HG03039 (cell line): ENCODE measurements around the gene ALOX5.
"Not testable (repeated sequence)": the region's sequence is repeated elsewhere in the genome, so short reads cannot be mapped to it uniquely, and the experiment has no call there.

ENCODE experiments used
- ATAC-seq: cut with Tn5 transposase; IDR thresholded peaks from one replicate; pipeline ENCODE4 v1.9.1; 2021; ENCODE audit warnings: mild to moderate bottlenecking, moderate library complexity; ENCODE audit not compliant: unreplicated experiment

ALOX5 gene

DNA sequence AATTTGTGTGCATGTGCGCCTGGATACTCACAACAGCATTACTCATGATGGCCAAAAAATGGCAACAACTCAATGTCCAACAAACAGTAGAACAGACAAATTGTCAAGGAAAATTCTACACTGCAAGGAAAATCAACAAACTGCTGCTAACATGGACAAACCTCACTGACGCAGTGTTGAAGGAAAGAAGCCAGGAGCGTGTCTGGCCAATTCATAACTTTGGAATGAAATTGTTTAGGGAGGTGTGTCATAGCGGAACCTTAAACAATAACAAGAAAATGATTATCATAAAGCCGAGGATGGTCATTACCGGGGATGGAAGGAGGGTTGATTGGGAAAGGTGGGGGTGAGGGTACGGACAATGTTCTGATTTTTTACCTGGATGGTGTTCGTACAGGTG lies 29.1 kb downstream of the ALOX5 start:
- no peak for ATAC-seq

DNA sequence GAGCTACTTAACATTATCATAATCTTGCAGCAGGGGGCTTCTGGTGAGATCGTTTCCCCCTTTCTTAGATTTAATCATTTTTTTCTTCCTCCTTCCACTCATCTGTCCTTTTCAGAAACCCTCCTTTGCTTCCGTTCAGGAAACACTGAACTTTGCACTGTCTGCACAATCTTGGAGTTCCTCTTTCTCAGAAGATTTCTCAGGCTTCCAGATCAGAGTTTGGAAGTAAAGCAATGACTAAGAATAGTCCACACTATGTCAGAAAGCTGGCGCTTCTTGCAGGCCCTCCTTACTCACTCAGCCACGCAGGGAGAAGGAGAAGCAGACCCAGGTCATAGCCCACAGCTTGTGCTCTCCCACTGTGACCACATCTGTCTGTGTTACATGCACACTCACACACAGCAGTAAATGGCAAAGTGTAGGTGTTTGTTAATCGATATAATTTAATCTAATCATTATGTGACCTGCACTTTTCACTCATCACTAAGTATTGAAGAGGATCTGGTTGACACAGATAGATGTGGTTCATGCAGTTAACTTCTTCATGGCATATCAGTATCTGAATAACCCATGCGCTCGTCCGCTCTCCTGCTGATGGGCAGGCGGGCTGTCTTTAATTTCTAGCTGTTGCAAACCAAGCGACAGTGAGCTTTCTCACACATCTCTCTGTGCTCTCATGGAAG lies 30.2 kb downstream of the ALOX5 start:
- no peak for ATAC-seq

DNA sequence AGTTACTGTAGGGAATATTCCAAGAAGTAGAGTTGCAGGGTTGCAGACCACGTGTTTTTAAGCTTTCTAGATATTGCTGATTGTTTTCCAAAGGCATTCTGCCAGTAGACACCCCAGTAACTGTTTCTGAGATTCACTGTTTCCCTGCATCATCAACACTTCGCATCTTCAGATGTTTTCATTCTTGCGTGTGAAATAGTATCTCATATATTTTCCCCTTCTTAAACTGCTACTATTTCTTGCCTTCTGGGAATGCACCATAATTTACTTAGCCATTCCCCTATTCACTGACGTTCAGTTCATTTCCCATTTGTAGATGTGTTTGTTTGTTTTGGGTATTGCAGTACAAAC lies 30.7 kb downstream of the ALOX5 start:
- no peak for ATAC-seq

DNA sequence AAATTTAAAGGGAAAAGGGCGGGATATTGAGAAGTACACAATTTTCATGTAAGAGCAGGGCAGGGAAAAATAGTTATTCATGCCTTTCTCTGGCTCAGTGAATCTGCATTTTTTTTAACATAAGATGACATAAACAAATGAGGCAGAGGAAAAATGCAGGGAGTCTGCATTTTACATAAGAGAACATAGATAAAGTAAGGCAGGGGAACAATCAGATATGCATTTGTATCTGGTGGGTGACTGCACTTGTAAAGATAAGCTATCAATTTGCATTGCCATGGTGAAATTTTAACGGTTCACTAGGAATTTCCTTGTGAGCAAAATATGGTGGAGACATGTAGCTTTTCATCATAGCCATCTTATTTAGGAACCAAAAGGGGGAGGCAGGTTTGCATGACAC lies 33.5 kb downstream of the ALOX5 start:
- no peak for ATAC-seq

- no peak for ATAC-seq
These were observed 34.7 kb downstream of the ALOX5 start for GRCh38 chr10:45408421-45409319.

DNA sequence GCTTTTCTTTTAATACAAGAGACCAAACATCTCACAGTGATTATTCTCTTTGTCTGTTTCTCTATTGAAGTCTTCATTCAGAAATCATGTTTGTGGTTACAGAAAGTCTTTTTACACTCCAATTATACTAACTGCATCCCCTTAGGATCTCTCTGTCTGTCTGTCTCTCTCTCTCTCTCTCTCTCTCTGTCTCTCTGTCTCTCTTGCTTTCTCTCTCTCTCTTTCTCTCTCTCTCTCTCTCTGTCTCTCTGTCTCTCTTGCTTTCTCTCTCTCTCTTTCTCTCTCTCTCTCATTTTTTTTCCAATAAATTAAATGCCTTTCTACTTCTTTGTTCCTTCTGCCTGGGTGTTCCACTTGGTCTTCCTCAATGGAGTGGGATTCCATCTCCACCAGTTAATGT lies 35.3 kb downstream of the ALOX5 start:
- ATAC-seq: not testable (repeated sequence)

DNA sequence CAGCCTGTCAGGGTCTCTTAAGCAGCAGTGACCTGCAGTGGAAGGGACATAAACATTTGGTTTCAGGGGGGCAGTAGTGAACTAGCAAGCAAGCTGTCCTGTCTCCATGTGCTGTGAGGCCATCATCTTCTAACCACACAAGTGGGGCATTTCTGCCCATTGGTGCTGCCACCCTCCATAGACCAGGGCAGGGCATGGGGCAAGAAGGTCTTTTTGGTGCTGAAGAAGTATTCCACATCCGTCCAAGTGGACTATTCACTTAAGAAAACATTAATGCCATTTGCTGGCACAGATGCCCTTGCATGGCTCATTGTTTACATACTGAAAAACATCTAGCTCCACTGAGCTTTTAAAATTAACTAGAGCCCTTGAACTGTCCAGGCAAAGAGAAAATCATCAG lies 35.8 kb downstream of the ALOX5 start:
- no peak for ATAC-seq

DNA sequence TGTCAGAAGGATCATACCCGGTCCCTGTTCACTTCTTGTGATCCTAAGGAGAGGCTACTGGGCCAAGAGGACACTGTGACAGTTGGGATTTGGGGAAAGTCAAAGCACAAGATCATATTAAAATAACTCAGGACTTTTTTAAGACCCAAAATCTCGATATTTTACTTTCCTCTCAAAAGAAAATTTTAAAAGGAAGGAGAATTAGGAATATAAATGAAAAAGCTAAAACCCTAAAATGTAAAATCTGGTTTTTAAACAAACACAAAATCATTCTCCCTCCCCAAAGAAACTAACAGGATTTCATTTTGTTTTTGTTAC lies 36.4 kb downstream of the ALOX5 start:
- ATAC-seq: no peak

DNA sequence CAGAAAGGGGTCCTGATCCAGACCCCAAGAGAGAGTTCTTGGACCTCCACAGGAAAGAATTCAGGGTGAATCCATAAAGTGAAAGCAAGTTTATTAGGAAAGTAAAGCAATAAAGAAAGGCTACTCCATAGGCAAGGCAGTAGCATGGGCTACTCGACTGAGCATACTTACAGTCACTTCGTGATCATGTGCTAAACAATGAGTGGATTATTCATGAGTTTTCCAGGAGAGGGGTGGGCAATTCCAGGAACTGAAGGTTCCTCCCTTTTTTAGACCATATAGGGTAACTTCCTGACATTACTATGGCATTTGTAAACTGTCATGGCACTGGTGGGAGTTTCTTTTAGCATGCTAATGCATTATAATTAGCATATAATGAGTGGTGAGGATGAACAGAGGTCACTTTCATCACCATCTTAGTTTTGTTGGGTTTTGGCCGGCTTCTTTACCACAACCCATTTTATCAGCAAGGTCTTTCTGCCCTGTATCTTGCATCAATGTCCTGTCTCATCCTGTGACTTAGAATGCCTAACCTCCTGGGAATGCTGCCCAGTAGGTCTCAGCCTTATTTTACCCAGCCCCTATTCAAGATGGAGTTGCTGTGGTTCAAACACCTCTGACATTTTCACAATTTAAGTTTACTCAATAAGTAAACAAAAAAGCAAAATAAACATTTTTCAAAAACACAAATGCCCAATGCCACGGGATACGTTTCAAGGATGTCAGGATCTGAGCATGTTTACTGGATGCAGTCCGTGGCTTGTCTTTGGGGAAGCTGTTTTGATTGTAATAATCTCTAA lies 37.0 kb downstream of the ALOX5 start:
- ATAC-seq: no peak

DNA sequence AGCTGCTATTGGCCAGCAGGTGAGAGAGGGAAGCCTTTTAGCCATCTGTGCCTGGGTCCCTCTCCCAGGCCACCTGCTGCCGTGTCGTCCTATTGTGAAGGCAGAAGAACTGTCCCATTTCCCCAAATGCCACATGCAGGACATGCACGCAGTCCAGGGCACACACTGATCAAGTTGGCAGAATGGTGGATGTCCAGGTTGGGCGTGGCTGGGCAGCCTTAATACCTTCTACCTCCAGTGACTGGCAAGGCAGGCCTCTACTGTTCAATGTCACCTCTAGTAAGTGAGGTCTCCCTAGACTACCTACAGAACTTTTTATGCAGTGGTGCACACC lies 37.6 kb downstream of the ALOX5 start:
- no peak for ATAC-seq

DNA sequence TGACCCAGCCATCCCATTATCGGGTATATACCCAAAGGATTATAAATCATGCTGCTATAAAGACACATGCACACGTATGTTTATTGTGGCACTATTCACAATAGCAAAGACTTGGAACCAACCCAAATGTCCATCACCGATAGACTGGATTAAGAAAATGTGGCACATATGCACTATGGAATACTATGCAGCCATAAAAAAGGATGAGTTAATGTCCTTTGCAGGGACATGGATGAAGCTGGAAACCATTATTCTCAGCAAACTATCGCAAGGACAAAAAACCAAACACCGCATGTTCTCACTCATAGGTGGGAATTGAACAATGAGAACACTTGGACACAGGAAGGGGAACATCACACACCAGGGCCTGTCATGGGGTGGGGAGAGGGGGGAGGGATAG lies 41.0 kb downstream of the ALOX5 start:
- not testable (repeated sequence) for ATAC-seq

DNA sequence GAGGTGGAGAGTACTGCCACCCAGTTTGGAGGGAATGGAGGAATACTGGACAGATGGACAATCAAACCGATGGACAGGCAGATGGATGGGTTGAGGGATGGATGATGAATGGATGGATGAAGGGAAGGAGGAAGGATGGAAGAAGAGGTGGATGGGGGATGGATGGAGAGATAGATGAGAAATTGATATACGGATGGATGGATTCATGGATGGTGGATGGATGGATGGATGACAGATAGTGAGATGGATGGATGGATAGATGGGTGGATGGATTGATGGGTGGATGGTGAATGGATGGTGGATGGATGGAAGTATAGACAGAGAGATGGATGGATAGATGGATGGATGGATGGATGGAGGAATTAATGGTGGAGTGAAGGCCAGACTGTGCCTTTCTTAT lies 42.6 kb downstream of the ALOX5 start:
- no peak for ATAC-seq

GRCh38 chr10:45417746-45418145 lies 43.7 kb downstream of the ALOX5 start:
- no peak for ATAC-seq

GRCh38 chr10:45418417-45418848 lies 44.4 kb downstream of the ALOX5 start:
- ATAC-seq: no peak

DNA sequence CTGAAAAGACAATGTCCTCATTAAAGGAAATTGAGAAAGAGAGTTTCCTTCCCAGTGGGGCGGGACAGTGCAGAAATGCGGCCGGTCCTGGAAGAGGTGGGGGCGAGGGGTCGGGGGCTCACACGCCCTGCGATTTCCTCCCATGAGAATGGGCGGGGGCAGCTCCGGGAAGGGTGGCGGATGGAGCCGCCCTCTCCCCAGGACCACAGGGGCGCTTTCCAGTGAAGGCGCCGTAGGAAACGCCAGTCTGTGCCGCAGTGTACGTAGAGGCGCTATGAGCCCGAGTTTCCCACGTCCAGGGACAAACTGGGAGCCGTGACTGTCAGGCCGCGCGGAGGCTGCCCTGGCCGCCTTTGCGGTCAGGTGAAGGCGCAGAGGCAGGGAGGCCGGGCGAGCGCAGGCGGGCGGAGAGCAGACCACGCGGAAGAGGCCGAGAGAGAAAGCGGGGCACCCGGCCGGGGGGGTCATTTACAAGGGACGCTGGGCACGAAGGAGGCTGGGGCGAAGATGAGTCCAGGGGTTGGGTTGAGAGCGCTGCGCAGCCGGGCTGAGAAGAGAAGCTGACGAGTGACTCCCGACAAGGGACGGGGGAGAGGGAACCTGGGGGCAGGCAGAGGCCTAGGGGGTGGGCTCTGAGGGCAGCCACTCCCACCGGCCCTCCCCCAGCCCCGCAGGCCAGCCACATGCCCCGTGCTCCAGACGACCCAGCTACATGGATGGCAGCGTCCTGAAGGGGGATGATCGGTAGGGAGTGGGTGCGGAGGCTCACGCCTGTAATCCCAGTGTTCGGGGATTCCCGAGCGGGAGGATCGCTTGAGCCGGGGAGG lies 45.0 kb downstream of the ALOX5 start:
- ATAC-seq: peak; percentile 40

GRCh38 chr10:45419676-45420025 lies 45.6 kb downstream of the ALOX5 start:
- peak; percentile 5 for ATAC-seq

DNA sequence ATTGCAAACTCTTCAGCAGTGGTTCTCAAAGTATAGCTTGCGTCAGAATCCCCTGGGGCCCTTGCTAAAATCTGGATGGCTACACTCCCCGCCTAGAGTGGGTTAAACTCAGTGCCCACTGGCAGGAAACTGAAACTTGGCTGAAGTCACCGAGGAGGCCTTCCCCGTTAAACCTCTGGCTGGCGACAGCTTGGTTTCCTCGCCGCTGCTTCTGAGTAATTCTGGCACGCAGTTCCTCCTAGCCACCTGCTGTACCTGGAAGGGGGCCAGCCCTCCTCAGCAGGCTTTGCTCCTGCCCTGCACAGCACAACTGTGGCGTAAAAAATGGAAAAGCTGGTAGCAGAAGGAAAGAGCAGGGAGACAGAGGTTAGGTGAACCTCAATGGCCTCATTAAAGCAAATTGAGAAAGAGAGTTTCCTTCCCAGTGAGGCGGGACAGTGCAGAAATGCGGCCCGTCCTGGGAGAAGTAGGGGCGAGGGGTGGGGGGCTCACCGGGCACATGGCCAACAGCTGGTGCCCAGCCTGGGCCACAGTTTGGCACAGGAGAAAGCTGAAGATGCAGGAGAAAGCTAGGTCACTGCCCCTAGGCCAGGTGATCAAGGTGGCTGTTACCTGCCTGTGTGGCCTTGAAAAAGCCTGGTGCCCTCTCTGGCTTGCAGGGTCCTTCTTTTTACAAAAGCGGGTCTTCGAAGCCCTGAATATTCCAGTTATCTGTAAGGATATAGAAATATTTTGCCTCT lies 46.6 kb downstream of the ALOX5 start:
- ATAC-seq: peak; percentile 36

DNA sequence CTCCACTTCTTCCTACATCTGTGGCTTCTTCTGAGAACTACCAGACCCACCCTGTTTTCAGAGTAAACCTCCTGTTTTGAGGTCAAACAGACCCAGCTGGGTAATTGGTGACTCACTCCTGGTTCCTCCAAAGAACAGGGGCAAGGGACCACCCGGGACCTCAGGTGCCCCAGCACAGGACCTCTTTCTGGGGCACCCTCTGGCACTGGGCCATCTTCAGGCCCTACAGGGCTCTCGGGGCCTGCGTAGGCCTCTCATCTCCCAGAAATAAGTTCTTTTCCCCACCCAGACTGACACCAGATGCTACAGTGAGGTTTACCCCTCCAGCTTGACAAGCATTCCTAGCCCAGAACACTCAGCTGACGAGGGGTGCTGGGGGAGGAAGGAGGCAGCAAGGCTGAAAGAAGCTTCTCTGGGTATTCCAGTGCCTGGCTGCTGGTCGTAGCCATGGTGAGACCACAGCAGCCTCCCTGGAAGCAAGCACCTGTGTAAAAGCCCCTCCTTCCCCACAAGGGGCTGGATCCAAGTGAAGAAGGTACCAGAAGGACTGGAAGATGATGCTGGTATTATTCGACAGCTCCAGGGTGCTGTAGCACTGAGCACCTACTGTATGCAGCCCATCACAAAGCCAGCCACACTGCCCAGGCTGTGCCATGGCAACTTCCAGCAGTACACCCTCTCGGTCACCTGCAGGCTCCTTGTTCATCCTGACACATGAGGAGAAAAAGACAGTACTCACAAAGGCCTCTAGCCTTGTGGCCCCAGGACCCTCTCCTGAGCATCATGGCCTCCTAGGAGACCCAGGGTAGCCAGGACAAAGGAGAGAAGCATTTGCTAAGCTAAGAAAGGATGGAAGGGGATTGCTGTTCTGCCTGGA lies 47.4 kb downstream of the ALOX5 start:
- no peak for ATAC-seq

DNA sequence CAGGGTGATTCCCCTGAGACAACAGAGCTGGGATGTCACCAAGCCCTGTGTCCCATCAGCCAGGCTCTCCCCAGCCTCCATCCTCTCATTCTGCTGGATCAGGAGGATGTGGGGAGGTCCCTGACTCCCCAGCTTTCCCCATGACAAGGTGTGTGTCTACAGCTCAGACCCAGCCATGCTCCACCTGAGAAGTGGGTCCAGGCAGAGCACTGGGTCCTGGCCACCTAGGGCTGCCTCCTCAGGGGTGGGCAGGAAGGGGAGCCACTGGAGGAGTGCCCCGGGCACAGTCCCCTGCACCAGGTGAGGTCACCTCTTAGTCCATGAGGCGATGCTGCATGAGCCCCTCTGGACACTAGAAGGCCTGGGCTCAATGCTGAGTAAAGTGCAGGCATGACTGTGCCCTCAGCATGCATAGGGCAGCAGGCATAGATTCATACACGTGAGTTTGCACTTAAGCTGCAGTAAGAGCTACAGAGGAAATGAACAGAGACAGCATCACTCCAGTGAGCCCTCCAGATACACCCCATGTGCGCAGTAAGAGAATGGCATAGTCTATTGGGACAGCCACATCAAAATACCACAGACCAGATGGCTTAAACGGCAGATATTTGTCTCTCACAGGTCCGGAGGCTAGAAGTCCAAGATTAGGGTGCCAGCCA lies 48.3 kb downstream of the ALOX5 start:
- no peak for ATAC-seq
